HEK293 (cell line): Measurements from ENCODE around the gene MRPL3.

Source experiments
- CTCF ChIA-PET: fragments of 350-600 bp; formaldehyde crosslinking; extraction: SDS; loops from one replicate; lab custom pipeline; 2021; ENCODE audit warnings: antibody characterized with exemption; lab: Yijun Ruan, JAX
- POLR2A ChIA-PET: fragments of 300-600 bp; formaldehyde crosslinking; extraction: SDS; loops from one replicate; lab custom pipeline; 2020; ENCODE audit warnings: antibody characterized with exemption, inconsistent platforms; lab: Yijun Ruan, JAX
- H3K27ac ChIP-seq: fragments of 200-500 bp; sonication (Bioruptor generic); 2 replicates; pipeline ENCODE4 v1.5.1; 2014; ENCODE audit warnings: low read depth, low read length, control low read depth, inconsistent platforms; ENCODE audit errors: extremely low read depth
- H3K36me3 ChIP-seq, 2 experiments: fragments of 200-500 bp in 1 of 2; sonication (Bioruptor generic) in 1 of 2; 1 replicate in 1 of 2; 2 replicates in 1 of 2; pipeline ENCODE4 v1.5.1; 2014 to 2017; ENCODE audit warnings: inconsistent platforms in 2 of 2, low read length in 2 of 2; ENCODE audit not compliant: control insufficient read depth in 2 of 2, insufficient read depth in 1 of 2
- H3K4me1 ChIP-seq: fragments of 200-500 bp; sonication (Bioruptor generic); 2 replicates; pipeline ENCODE4 v1.5.1; 2014; ENCODE audit warnings: mild to moderate bottlenecking, low read length, inconsistent platforms; ENCODE audit not compliant: control insufficient read depth, insufficient read depth
- H3K4me3 ChIP-seq: 2 replicates; pipeline ENCODE4 v1.5.1; 2011; ENCODE audit warnings: low read depth, mild to moderate bottlenecking, control low read depth, low read length, moderate library complexity
- H3K9me3 ChIP-seq: fragments of 200-500 bp; sonication (Bioruptor generic); 2 replicates; pipeline ENCODE4 v1.5.1; 2014; ENCODE audit warnings: low read depth, low read length, inconsistent platforms; ENCODE audit not compliant: control insufficient read depth, insufficient read depth
- OSR2 ChIP-seq: fragments of 450-650 bp; formaldehyde crosslinking; IDR thresholded peaks from 2 replicates; pipeline ENCODE4 v1.5.1; 2016; ENCODE audit warnings: missing biosample characterization, missing genetic modification characterization
- PRDM6 ChIP-seq: fragments of 450-650 bp; formaldehyde crosslinking; IDR thresholded peaks from 2 replicates; pipeline ENCODE4 v1.5.1; 2017; ENCODE audit warnings: missing biosample characterization, missing genetic modification characterization
- REPIN1 ChIP-seq: fragments of 450-650 bp; formaldehyde crosslinking; IDR thresholded peaks from 2 replicates; pipeline ENCODE4 v1.5.1; 2017; ENCODE audit warnings: missing biosample characterization, missing genetic modification characterization, low read depth
- SCRT2 ChIP-seq: fragments of 450-650 bp; formaldehyde crosslinking; IDR thresholded peaks from 2 replicates; pipeline ENCODE4 v1.5.1; 2016; ENCODE audit warnings: missing biosample characterization, missing genetic modification characterization
- SETDB1 ChIP-seq: IDR thresholded peaks from one replicate; pipeline ENCODE4 v1.6.1; 2017; ENCODE audit warnings: mild to moderate bottlenecking, low read length, moderate library complexity, mixed read lengths; ENCODE audit not compliant: insufficient read length
- SP3 ChIP-seq: fragments of 450-650 bp; formaldehyde crosslinking; IDR thresholded peaks from 2 replicates; pipeline ENCODE4 v1.5.1; 2016; ENCODE audit warnings: missing biosample characterization, missing genetic modification characterization
- TRIM28 ChIP-seq: IDR thresholded peaks from 2 replicates; pipeline ENCODE4 v1.6.1; 2011; ENCODE audit warnings: low read length, control low read depth, borderline replicate concordance
- ZBTB17 ChIP-seq: fragments of 450-650 bp; formaldehyde crosslinking; IDR thresholded peaks from 2 replicates; pipeline ENCODE4 v1.5.1; 2016; ENCODE audit warnings: missing biosample characterization, missing genetic modification characterization
- ZBTB21 ChIP-seq: fragments of 450-650 bp; formaldehyde crosslinking; IDR thresholded peaks from 2 replicates; pipeline ENCODE4 v1.5.1; 2017; ENCODE audit warnings: missing biosample characterization, missing genetic modification characterization
- ZBTB8A ChIP-seq: fragments of 450-650 bp; formaldehyde crosslinking; IDR thresholded peaks from 2 replicates; pipeline ENCODE4 v1.5.1; 2016; ENCODE audit warnings: missing biosample characterization, missing genetic modification characterization
- ZEB2 ChIP-seq: fragments of 450-650 bp; formaldehyde crosslinking; IDR thresholded peaks from 2 replicates; pipeline ENCODE4 v1.5.1; 2016; ENCODE audit warnings: missing biosample characterization, missing genetic modification characterization
- ZNF114 ChIP-seq: fragments of 450-650 bp; formaldehyde crosslinking; IDR thresholded peaks from 2 replicates; pipeline ENCODE4 v1.5.0; 2017; ENCODE audit warnings: missing biosample characterization, missing genetic modification characterization
- ZNF138 ChIP-seq: fragments of 450-650 bp; formaldehyde crosslinking; IDR thresholded peaks from 2 replicates; pipeline ENCODE4 v1.5.1; 2016; ENCODE audit warnings: missing biosample characterization, missing genetic modification characterization, borderline replicate concordance
- ZNF16 ChIP-seq: fragments of 450-650 bp; formaldehyde crosslinking; IDR thresholded peaks from 2 replicates; pipeline ENCODE4 v1.5.1; 2016; ENCODE audit warnings: low read depth, missing biosample characterization, missing genetic modification characterization
- ZNF239 ChIP-seq: fragments of 450-650 bp; formaldehyde crosslinking; IDR thresholded peaks from 2 replicates; pipeline ENCODE4 v1.5.1; 2016; ENCODE audit warnings: missing biosample characterization, missing genetic modification characterization
- ZNF311 ChIP-seq: fragments of 450-650 bp; formaldehyde crosslinking; IDR thresholded peaks from 2 replicates; pipeline ENCODE4 v1.5.1; 2017; ENCODE audit warnings: missing biosample characterization, missing genetic modification characterization, borderline replicate concordance
- ZNF48 ChIP-seq: fragments of 450-650 bp; formaldehyde crosslinking; IDR thresholded peaks from 2 replicates; pipeline ENCODE4 v1.5.1; 2016; ENCODE audit warnings: missing biosample characterization, missing genetic modification characterization
- ZNF510 ChIP-seq: fragments of 450-650 bp; formaldehyde crosslinking; IDR thresholded peaks from 2 replicates; pipeline ENCODE4 v1.5.1; 2018; ENCODE audit warnings: mild to moderate bottlenecking, missing genetic modification characterization, missing biosample characterization; ENCODE audit not compliant: insufficient replicate concordance
- ZNF518A ChIP-seq: fragments of 450-650 bp; formaldehyde crosslinking; conservative IDR thresholded peaks from 2 replicates; pipeline ENCODE4 v1.5.1; 2016; ENCODE audit warnings: low read depth, missing biosample characterization, missing genetic modification characterization
- ZNF544 ChIP-seq: fragments of 450-650 bp; formaldehyde crosslinking; IDR thresholded peaks from 2 replicates; pipeline ENCODE4 v1.5.0; 2017; ENCODE audit warnings: missing biosample characterization, missing genetic modification characterization
- ZNF560 ChIP-seq: fragments of 450-650 bp; formaldehyde crosslinking; IDR thresholded peaks from 2 replicates; pipeline ENCODE4 v1.5.1; 2017; ENCODE audit warnings: missing biosample characterization, missing genetic modification characterization, borderline replicate concordance
- ZNF571 ChIP-seq: fragments of 450-650 bp; formaldehyde crosslinking; IDR thresholded peaks from 2 replicates; pipeline ENCODE4 v1.5.0; 2017; ENCODE audit warnings: missing biosample characterization, missing genetic modification characterization
- ZNF629 ChIP-seq: fragments of 450-650 bp; formaldehyde crosslinking; IDR thresholded peaks from 2 replicates; pipeline ENCODE4 v1.5.1; 2017; ENCODE audit warnings: missing biosample characterization, missing genetic modification characterization
- ZNF658 ChIP-seq: fragments of 450-650 bp; formaldehyde crosslinking; IDR thresholded peaks from 2 replicates; pipeline ENCODE4; 2016; ENCODE audit warnings: missing biosample characterization, missing genetic modification characterization
- TF ChIP-seq, protein P1 (sequence below): fragments of 450-650 bp; formaldehyde crosslinking; IDR thresholded peaks from 2 replicates; pipeline ENCODE4 v1.5.1; 2016; ENCODE audit warnings: missing biosample characterization, missing genetic modification characterization, low read depth
- TF ChIP-seq, protein P2 (sequence below): fragments of 450-650 bp; formaldehyde crosslinking; IDR thresholded peaks from 2 replicates; pipeline ENCODE4 v1.5.1; 2016; ENCODE audit warnings: missing biosample characterization, missing genetic modification characterization

The MRPL3 gene

GRCh38 chr3:131535596-131535995 lies 32.8 kb upstream of the MRPL3 start:
- no peaks in the 10 kb centered on the region for H3K4me1 ChIP-seq
- POLR2A ChIA-PET: no interaction called here
- TF ChIP-seq ZBTB17 (tag by site-specific recombination): no peak
- TF ChIP-seq TRIM28: no peak
- TF ChIP-seq, protein P1, sequence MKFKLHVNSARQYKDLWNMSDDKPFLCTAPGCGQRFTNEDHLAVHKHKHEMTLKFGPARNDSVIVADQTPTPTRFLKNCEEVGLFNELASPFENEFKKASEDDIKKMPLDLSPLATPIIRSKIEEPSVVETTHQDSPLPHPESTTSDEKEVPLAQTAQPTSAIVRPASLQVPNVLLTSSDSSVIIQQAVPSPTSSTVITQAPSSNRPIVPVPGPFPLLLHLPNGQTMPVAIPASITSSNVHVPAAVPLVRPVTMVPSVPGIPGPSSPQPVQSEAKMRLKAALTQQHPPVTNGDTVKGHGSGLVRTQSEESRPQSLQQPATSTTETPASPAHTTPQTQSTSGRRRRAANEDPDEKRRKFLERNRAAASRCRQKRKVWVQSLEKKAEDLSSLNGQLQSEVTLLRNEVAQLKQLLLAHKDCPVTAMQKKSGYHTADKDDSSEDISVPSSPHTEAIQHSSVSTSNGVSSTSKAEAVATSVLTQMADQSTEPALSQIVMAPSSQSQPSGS (tag by site-specific recombination): no peak
- no peak for TF ChIP-seq ZNF629 (tag by site-specific recombination)
- TF ChIP-seq SETDB1: no peak
- TF ChIP-seq ZNF16 (tag by site-specific recombination): no peak
- TF ChIP-seq ZNF239 (tag by site-specific recombination): no peak
- TF ChIP-seq ZNF48 (tag by site-specific recombination): no peak
- TF ChIP-seq SCRT2 (tag by site-specific recombination): no peak
- TF ChIP-seq, protein P2, sequence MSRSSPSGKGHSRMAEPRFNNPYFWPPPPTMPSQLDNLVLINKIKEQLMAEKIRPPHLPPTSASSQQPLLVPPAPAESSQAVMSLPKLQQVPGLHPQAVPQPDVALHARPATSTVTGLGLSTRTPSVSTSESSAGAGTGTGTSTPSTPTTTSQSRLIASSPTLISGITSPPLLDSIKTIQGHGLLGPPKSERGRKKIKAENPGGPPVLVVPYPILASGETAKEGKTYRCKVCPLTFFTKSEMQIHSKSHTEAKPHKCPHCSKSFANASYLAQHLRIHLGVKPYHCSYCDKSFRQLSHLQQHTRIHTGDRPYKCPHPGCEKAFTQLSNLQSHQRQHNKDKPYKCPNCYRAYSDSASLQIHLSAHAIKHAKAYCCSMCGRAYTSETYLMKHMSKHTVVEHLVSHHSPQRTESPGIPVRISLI (tag by site-specific recombination): no peak
- TF ChIP-seq ZNF571 (tag by site-specific recombination): no peak
- TF ChIP-seq ZBTB8A (tag by site-specific recombination): no peak
- no peak for TF ChIP-seq ZBTB21 (tag by site-specific recombination)
- TF ChIP-seq ZNF658 (tag by site-specific recombination): no peak
- H3K36me3 ChIP-seq: no peaks in the 10 kb centered on the region
- no peak overlapping the region for H3K4me3 ChIP-seq
- no peaks in the 10 kb centered on the region for H3K9me3 ChIP-seq
- CTCF ChIA-PET: no interaction called here
- H3K27ac ChIP-seq: no peak overlapping the region

- ChIA-PET POLR2A (no interaction called here), CTCF (no interaction called here)
- Histone ChIP-seq H3K4me1 (no peaks in the 10 kb centered on the region), H3K9me3 (no peaks in the 10 kb centered on the region), H3K36me3 (no peaks in the 10 kb centered on the region), H3K27ac (no peak overlapping the region), H3K4me3 (no peak overlapping the region)
- TF ChIP-seq SP3 (tag by site-specific recombination): no peak
- no peak for TF ChIP-seq ZNF518A
- no peak for TF ChIP-seq SCRT2 (tag by site-specific recombination)
- no peak for TF ChIP-seq ZNF560 (tag by site-specific recombination)
- TF ChIP-seq REPIN1 (tag by site-specific recombination): no peak
- TF ChIP-seq ZNF311: no peak
- TF ChIP-seq PRDM6 (tag by site-specific recombination): no peak
- no peak for TF ChIP-seq ZEB2 (tag by site-specific recombination)
- TF ChIP-seq ZNF114 (tag by site-specific recombination): no peak
- TF ChIP-seq ZNF510 (tag by site-specific recombination): no peak
- TF ChIP-seq ZNF544 (tag by site-specific recombination): no peak
- TF ChIP-seq ZNF138 (tag by site-specific recombination): no peak
- TF ChIP-seq OSR2 (tag by site-specific recombination): no peak
These were observed 32.4 kb upstream of the MRPL3 start for GRCh38 chr3:131535131-131535530.
